ENCODE data around the gene VDAC1.
"Not testable (repeated sequence)": the region's sequence is repeated elsewhere in the genome, so short reads cannot be mapped to it uniquely, and the experiment has no call there.

VDAC1 gene

DNA sequence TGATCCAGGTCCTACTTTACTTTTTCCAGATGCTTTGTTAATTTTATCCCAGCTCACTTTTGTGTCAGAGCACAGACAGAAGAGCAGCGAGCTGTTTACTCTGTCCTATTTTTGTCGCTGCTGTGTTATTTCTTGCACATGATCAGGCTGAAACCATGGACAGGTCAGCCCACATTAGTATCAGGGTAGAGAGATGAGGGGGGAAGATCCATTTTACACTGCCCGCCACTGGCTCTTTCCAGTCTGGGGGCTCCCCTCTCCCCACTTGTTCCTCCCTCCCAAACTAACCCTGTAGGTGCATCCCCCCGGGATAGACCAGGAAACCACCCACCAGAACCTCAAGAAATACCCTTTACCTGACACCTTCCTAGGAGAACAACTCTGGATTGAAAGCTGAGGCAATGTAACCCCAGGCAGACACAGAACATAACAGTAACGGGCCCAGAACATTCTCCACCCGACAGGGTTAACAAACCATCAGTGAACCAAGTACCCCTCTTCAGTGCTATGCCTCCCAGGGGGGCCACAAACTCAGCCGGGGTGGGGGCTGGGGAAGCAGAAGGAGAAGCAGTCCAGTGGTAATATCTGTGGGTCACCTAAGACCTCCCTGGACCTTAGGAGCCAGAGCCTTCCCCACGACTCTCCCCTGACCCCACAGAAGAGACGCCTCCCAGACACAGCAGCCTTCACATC is 10.3 kb downstream of the VDAC1 start:
- no peak for DNase-seq

DNA sequence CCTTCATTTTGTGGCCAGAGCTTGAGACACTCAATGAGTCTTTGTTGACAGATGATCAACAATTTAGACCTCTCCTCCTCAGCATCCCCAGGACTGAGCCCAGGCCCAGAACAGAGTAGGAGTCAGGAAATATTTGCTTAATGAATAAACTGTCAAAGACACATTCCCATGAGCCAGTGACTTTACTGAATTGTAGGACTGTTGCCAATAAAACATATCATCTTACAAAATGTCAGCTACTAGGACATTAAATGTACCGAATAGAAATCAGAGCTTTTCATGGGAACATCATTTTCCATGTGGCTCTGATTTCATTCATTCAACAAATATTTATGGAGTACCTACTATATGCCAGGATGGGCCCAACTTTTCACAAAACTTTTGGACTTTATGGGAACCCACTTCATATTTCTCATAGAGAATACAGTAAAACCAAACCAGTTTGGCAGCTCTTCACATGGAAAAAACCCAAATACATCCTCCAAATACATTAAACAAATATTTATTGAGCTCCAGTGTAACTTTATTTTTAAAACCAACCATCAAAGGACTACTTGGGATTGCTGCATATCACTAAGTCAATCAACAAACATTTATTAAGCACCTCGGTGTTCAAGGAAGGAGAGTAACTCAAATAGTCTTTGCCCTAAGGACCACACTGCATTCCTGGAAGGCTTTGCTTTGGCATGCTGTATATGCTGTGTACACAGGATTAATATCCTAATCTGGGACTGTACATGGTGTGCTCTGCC is 11.4 kb downstream of the VDAC1 start:
- no peak for DNase-seq

DNA sequence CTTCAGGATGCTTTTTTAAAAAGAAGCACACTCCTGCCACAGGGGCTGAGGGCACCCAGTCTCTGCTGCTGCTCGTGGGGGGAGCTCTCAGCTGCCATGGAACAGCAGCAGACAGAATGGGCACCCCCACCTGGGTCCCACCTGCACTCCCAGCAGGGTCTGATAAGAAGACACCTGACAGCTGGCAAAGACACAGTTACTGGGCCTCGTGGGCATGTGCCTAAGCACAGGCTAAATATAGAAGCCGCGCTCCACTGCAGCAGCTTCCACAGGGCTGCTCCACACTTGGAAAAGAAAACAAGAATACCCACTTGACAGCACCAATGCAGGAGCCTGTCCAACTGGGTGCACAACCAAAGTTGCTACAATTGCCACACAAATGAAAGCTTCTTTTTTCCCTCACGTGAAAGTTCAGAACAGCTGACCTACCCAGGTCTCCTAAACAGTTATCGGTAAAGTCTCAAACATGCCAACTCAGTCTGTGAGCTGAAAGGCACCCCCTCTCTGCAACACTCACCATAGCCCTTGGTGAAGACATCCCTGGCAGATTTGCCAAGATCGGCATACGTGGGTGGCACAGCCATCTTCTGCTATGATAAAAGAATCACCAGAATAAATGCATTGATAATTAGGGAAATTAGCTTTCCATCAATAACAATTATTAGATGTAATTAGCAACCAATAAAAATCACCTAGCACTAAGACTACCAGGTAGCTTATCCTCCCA is 12.2 kb downstream of the VDAC1 start:
- DNase-seq: no peak

DNA sequence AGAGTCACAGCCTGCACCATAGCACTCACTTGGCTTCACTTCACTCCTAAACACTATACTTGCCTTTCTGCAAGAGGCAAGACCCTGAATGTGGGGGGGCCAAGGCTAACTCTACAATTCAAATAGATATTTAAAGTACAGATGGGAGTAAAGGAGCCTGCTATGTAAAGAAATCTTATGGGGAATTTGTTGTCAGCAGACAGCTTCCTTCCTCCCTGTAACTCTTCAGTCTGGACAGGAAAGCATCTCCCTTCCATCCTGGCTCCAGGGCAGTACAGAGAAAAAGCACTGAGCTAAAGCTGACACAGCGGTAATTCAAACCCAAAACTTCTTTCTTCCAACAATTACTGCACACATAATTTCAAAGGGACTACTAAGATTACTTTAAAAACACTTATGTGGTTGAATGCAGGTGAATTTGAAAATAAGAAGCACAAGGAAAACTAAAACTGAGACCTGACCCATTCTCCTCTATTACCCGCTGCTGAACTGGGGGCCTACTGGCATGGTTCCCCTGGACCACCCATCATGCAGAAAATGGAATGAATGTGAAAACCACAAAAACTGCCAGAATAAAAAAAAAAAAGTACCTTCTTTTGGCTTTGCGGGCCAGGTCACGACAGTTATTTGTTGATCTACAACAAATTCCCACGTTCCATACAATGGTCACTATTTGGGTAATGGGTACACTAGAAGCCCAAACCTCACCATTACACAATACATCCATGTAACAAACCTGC is 13.4 kb downstream of the VDAC1 start:
- no peak for DNase-seq

DNA sequence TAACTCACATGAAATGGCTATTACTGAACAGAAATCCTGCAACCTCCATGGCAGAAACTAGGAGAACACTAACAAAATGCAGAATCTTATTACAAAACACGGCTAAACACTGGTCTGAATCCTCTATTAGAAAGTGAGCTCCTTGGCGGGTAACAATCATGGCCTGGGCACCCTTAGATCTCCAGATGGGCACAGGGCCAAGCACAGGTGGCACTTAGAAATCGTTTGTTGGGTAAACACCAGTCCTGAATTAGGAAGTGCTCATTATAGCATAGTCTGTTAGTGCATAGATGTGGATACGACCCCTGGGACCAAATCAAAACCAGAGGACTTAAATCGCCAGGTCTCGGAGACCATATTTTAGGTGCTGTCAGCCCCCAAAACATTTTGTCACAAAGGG is 14.4 kb downstream of the VDAC1 start:
- DNase-seq: no peak

DNA sequence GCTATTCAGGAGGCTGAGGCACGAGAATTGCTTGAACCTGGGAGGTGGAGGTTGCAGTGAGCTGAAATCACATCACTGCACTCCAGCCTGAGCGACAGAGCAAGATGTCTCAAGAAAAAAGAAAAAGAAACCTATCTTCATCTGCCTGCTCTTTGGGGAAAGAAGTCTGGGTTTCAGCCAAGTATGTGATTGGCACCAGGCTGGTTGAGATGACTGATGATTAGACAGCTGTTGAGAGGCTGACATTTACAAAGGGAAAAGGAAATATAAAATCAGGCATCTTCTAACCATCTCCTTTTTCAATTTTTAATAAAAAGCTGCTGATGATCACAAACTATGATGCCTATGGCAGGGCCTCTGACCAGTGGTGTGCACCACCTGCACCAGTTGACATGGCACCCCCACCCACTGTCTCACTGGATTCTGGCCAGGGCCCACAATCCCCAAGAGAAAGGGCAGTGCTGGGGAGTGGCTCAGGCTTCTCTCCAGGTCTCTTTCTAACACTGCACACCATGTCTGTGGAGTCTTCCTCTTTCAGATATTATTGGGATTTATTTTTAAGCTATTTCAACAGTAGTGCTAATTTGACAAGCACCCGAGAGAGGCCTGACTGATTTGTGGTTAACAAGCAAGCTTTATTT is 19.1 kb downstream of the VDAC1 start:
- DNase-seq: no peak

DNA sequence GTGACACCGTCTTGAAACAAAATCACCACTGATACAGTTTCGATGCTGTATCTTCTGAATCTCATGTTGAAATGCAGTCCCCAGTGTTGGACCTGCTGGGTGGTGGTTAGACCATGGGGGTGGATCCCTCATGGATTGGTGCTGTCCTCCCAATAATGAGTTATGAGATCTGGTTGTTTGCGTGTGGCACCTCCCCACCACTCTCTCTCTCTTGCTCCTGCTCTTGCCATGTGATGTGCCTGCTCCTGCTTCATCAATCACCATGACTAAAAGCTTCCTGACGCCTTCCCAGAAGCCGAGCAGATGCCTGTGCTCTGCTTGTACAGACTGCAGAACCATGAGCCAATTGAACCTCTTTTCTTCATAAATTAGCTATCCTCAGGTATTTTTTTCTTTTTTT is 21.1 kb downstream of the VDAC1 start:
- DNase-seq: no peak

DNA sequence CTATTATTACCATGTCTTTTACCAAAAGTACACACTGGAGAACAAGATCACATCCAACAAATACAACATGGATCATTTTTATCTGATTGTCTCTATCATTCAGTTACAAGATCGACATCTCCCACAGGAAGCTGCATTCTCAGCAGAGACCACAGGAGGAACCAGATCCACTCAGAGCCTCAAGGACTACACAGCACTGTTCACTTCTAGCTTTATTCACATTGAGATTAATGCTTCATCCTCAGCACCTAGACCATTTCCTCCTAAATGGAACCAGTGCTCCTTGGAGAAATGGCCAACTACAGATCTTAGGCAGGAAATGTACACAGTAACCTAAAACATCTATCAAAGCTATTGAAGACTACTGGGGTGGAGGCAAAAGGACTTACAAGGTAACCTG is 23.1 kb downstream of the VDAC1 start:
- DNase-seq: no peak

DNA sequence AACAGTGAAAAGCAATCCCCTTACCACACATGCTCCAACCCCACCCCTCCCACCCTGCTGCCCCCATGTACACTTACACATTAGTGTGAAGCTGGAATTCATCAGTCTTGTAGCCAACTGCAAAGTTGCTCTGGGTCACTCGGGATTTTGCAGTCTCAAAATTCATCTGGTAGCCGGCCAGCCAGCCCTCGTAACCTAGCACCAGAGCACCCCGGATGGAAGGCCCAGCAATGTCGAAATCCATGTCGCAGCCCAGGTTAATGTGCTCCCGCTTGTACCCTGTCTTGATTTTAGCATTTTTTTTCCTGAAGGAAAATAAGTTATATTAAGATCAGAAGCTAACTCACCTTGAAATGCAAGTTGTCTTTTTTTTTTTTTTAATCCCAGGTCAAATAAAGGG is 24.1 kb downstream of the VDAC1 start:
- no peak for DNase-seq

DNA sequence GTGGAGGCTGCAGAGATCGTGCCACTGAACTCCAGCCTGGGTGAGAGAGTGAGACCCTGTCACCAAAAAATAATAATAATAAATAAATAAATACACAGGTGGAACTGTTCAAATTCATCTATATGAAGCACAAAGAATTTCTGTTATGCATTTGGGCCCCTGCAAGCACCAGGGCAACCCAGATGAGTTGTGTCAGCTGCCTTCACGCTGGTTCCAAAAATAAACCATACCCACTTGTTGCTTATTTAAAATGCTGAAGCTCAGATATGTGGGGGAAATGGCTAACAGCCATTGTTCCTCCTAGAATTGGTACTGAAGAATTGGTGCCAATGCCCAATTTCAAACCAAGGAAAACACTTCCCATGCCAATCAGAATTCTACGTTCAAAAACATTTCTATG is 25.8 kb downstream of the VDAC1 start:
- DNase-seq: no peak

DNA sequence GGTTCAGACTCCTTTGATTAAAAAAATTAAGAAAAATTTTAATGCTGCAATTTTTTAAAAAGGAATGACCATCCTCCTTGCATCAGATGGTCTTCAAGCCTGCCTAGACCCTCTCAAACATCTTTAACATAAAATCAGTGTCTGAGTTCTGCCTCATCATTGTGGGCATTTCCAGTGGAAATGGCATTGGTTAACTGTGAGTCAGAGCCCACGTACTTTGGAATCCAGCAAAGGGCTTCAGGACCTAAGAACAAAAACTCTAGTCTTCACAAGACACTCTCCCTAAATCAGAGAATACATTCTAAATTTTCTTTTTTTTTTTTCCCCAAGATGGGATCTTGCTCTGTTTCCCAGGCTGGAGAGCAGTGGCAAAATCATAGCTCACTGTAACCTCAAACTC is 26.9 kb downstream of the VDAC1 start:
- no peak for DNase-seq

DNA sequence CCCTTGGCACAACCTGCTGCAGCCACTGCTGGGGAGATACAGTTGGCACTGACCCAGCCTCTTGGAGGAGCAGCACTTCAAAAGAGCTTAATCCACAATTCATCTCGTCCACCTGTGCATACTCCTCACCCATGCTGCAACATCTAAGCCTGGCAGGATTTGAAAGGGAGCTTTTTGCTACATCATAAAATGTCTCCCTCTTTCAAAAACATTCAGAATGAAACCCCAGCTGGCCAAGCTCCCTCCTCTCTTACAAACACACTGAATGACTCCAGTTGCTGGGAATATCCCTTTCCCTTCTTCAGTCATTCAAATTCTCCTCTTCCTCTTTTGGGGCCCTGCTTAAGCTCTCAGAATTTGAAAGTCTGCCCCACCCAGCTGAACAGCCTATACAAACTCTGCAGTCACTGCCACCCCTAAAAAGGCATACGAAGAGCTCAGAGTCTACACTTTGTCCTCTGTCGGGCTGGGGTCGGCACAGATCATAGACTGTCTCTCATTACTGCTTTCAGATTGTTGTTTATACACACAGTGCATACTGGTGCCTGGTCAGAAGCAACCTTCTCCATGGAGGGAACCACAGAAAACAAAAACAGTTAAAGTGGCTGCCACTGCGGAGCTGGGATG is 27.5 kb downstream of the VDAC1 start:
- DNase-seq: no peak

DNA sequence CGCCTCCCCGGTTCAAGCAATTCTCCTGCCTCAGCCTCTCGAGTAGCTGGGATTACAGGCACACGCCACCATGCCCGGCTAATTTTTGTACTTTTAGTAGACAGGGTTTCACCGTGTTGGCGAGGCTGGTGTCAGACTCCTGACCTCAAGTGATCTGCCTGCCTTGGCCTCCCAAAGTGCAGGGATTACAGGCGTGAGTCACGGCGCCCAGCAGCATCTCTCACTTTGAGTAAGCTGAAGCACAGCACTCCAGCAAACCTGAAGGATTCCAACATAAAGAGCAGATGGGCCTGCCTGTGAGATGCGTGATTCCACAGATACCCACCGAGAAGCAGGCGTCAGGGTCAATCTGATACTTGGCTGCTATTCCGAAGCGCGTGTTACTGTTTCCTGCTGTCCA is 29.2 kb downstream of the VDAC1 start:
- DNase-seq: not testable (repeated sequence)

DNA sequence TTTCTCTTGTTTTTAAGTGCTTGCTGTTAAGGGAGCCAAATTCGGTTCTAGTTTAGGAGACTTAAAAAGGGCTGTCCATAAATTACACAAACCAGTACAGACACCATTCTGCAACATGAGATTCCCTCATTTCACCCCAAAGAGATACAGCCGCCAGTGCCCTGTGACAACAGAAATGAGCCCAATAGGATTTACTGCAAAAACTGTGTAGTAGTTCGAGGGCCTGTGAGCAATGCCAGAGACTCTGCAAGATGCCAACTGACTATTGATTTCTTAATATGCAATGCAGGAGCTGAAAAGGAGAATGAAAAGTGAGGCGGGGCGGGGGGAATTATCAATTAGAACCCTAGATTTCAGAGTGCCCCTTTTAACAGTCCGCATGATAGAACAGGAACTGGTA is 30.6 kb downstream of the VDAC1 start:
- DNase-seq: no peak

DNA sequence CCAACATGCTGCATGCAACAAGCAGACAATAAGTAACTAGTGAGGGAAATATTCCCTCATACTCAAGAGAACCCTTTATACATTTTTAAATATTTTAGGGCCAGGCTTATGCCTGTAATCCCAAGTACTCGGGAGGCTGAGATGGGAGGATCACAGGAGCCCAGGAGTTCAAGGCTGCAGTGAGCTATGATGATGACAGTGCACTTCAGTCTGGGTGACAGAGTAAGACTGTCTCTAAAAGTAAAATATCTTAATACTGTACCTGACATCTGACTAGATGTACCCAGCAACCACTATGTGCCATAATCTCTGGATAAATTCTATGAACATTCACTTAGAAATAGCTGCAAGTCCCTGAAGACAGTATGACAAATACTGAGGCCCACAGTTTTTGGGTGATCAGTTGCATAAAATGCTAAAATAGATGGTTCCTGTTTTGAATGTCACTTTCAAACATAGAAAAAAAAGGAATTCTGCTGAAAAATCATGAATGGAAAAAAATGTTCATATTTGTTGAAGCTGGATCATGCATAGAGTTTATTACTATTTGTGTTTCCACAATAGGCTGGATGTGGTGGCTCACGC is 34.4 kb downstream of the VDAC1 start:
- no peak for DNase-seq

DNA sequence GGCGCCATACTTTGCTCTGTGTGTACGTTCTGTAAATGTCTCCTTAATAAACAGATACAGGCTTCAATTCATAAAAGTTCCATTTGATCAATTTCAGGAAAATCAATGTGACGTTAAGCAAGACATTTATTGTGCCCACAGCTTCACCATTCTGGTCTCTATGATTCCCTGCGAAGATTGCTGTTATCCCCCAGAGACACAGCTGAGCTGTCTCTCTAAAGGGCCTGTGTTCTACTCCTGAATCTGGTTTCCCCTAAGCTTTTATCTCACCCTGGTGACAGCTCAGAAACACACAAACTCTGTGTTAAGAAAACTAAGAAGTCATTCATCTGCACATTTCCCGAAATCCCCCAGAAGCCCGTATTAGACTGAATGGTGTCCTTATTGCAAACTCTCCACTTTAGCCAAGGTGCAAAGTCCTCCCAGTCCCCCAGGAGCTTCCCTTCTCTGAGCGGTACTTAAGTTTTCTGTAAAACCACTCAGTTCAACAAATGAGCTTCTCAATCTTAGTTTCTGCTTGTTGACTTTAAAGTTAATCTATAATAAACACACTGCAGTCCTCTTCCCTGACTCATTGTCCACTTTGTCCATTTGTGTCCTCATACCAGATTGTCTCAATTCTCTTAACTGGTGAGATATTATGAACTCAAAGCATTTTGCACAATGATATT is 35.0 kb downstream of the VDAC1 start:
- DNase-seq: no peak

DNA sequence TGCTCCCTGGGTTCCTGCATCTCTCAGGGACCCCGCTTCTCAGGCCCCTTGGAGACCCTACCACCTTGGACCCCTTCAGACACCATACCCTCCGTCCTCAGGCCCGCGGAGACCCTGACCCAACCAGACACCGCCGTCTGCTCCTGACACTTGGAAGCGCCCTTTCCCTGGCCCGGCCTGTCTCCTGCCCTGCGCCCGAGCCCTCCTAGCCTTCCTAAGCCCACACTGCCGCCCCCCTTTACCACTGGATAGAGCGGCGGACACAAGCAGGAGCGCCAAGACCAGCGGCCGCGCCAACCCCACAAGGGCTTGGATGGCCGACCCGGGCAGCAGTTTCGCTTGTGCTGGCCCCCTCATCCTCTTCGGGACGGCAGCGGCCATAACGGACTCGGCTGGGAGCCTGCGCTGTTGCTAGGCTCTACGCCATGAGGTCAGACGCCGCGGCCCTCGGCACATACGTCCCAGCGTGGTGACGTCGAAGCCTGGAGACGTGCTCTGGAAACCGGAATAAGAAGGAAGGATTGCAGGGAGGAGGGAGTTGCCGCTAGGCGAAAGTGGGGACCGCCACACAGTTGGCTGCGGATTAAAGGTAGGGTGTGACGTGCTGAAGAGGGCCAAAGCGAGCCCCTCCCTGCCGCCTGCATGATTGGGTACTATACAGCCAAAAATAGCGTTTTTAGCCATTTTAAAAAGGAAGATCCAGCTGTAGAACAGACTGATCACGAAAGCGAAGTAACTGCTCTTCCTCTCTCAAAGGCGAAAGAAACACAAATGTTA is 36.4 kb downstream of the VDAC1 start, which contains the start of gene C5orf15:
Gene C5orf15, minus strand, starts transcription at position 422 of the 777 bp plus-strand sequence. Its CDS starts 41 bp downstream, at position 381.
- peak; percentile 93 for DNase-seq

DNA sequence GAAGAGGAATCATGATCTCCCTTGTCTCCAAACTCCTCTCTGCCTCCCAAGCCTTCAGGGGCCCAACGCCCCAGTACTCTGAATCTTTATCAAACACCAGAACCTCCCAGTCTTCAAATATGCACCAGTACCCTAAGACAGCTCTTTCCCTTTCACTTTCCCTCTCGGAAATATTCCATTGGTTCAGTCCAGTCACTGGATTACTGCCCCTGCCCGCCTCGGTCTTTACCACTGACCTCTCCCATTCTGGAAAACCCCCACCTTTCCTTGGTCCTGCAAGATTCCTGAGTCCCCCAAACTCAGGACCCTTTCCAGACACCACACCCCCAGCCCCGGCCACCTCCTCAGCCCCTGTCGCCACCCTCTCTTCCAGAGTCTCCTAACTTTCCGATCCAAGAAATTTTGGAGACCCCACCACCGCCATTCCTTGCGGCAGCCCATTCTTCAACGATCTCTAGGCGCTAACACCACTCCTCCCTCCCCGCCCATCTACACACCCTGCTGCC is 37.0 kb downstream of the VDAC1 start:
- no peak for DNase-seq

DNA sequence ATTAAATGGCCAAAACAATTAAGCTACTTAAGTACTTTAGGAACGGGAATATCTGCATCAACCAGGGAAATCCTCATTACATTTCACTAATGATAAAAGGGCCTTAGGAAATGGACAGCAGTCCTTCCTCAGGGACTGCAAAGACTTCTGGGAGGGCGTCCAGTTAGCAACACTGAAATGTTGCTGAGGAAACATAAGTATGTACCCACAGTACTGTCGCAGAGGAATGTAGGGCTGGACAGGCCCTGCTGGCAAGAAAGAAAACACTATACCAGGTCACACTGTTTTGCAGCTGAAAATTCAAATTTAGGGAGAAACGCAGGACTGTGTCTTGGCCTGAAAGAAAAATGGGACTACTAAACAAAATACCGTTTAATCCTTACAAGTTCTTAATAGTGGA is 37.7 kb downstream of the VDAC1 start:
- DNase-seq: no peak

DNA sequence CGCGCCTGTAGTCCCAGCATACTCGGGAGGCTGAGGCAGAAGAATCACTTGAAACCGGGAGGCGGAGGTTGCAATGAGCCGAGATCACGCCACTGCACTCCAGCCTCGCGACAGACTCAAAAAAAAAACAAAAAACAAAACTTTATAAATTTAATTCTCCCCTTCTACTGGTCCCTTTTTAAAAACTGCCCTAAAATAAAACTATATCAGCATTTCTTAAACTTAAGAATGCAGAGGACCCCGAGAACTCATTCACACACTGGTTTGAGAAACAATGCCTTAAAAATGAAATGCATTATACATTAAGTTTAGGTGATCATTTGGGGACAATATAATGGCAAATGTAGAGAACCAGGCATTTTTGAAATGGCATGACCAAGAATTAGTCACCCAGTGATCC is 38.7 kb downstream of the VDAC1 start:
- DNase-seq: no peak

Data from CD4-positive, alpha-beta T cell treated with Interleukin-15 for 1 hour (primary cell).